ENCODE data around the gene GMDS.

Gene GMDS

GRCh38 chr6:1947922-1948321 is 297.5 kb downstream of the GMDS start:
- Histone ChIP-seq H3K79me2 (no peaks in the 10 kb centered on the region), H3K4me3 (ENCODE audit: low read depth, low read length) (no peak overlapping the region), H2AFZ (no peak overlapping the region), H3K27ac (no peak overlapping the region), H3K27me3 (ENCODE audit: control insufficient read depth, insufficient read depth, low read length) (no peaks in the 10 kb centered on the region), H3K9me3 (ENCODE audit: control insufficient read depth, low read length) (no peaks in the 10 kb centered on the region), H3K9ac (no peak overlapping the region), H3K4me2 (ENCODE audit: low read length) (no peak overlapping the region), H3K36me3 (ENCODE audit: control insufficient read depth, insufficient read depth, low read length) (no peaks in the 10 kb centered on the region), H3K4me1 (no peaks in the 10 kb centered on the region)
- no peak for TF ChIP-seq CTCF (IDR thresholded peaks at IDR 0.05)

- H3K79me2 ChIP-seq: no peaks in the 10 kb centered on the region
- no peak overlapping the region for H2AFZ ChIP-seq
- no peak overlapping the region for H3K27ac ChIP-seq
- H3K27me3 ChIP-seq (ENCODE audit: control insufficient read depth, insufficient read depth, low read length): no peaks in the 10 kb centered on the region
- no peaks in the 10 kb centered on the region for H3K9me3 ChIP-seq (ENCODE audit: control insufficient read depth, low read length)
- no peak overlapping the region for H3K9ac ChIP-seq
- no peak overlapping the region for H3K4me2 ChIP-seq (ENCODE audit: low read length)
- no peaks in the 10 kb centered on the region for H3K36me3 ChIP-seq (ENCODE audit: control insufficient read depth, insufficient read depth, low read length)
- H3K4me3 ChIP-seq (ENCODE audit: low read depth, low read length): no peak overlapping the region
- TF ChIP-seq CTCF (IDR thresholded peaks at IDR 0.05): no peak
- no peaks in the 10 kb centered on the region for H3K4me1 ChIP-seq
Observed at GRCh38 chr6:1946583-1946982, 298.8 kb downstream of the GMDS start.

- H2AFZ ChIP-seq: no peak overlapping the region
- no peaks in the 10 kb centered on the region for H3K9me3 ChIP-seq (ENCODE audit: control insufficient read depth, low read length)
- H3K9ac ChIP-seq: no peak overlapping the region
- no peak overlapping the region for H3K4me2 ChIP-seq (ENCODE audit: low read length)
- H3K79me2 ChIP-seq: no peaks in the 10 kb centered on the region
- H3K27me3 ChIP-seq (ENCODE audit: control insufficient read depth, insufficient read depth, low read length): no peaks in the 10 kb centered on the region
- no peak for TF ChIP-seq CTCF (IDR thresholded peaks at IDR 0.05)
- no peak overlapping the region for H3K27ac ChIP-seq
- H3K36me3 ChIP-seq (ENCODE audit: control insufficient read depth, insufficient read depth, low read length): no peaks in the 10 kb centered on the region
- no peak overlapping the region for H3K4me3 ChIP-seq (ENCODE audit: low read depth, low read length)
- H3K4me1 ChIP-seq: no peaks in the 10 kb centered on the region
Observed at GRCh38 chr6:1945235-1945832, 300.1 kb downstream of the GMDS start.

GRCh38 chr6:1942834-1943233 is 302.6 kb downstream of the GMDS start:
- Histone ChIP-seq H3K36me3 (ENCODE audit: control insufficient read depth, insufficient read depth, low read length) (no peaks in the 10 kb centered on the region), H3K4me2 (ENCODE audit: low read length) (no peak overlapping the region), H3K4me1 (no peaks in the 10 kb centered on the region), H3K9me3 (ENCODE audit: control insufficient read depth, low read length) (no peaks in the 10 kb centered on the region), H3K79me2 (no peaks in the 10 kb centered on the region), H3K4me3 (ENCODE audit: low read depth, low read length) (no peak overlapping the region), H2AFZ (no peak overlapping the region), H3K27ac (no peak overlapping the region), H3K9ac (no peak overlapping the region), H3K27me3 (ENCODE audit: control insufficient read depth, insufficient read depth, low read length) (no peaks in the 10 kb centered on the region)
- TF ChIP-seq CTCF (IDR thresholded peaks at IDR 0.05): no peak

- Histone ChIP-seq H3K79me2 (no peaks in the 10 kb centered on the region), H3K4me3 (ENCODE audit: low read depth, low read length) (no peak overlapping the region), H3K27ac (no peak overlapping the region), H3K4me1 (no peaks in the 10 kb centered on the region), H3K9me3 (ENCODE audit: control insufficient read depth, low read length) (no peaks in the 10 kb centered on the region), H3K4me2 (ENCODE audit: low read length) (no peak overlapping the region), H3K9ac (no peak overlapping the region), H3K27me3 (ENCODE audit: control insufficient read depth, insufficient read depth, low read length) (no peaks in the 10 kb centered on the region), H3K36me3 (ENCODE audit: control insufficient read depth, insufficient read depth, low read length) (no peaks in the 10 kb centered on the region), H2AFZ (no peak overlapping the region)
- TF ChIP-seq CTCF (IDR thresholded peaks at IDR 0.05): no peak
Observed at GRCh38 chr6:1941534-1941933, 303.9 kb downstream of the GMDS start.
